ENCODE results near the gene CAPRIN1.

CAPRIN1 gene

GRCh38 chr11:34051349-34052035 is at the start of gene CAPRIN1:
Gene CAPRIN1, plus strand, starts transcription at chr11:34051731. Its CDS starts 690 bp downstream, at chr11:34052421.
- peak; percentile 89 for DNase-seq (ENCODE audit: low spot score)

GRCh38 chr11:34002420-34002819 is 49.1 kb upstream of the CAPRIN1 start:
- no peak for DNase-seq (ENCODE audit: low spot score)

DNA sequence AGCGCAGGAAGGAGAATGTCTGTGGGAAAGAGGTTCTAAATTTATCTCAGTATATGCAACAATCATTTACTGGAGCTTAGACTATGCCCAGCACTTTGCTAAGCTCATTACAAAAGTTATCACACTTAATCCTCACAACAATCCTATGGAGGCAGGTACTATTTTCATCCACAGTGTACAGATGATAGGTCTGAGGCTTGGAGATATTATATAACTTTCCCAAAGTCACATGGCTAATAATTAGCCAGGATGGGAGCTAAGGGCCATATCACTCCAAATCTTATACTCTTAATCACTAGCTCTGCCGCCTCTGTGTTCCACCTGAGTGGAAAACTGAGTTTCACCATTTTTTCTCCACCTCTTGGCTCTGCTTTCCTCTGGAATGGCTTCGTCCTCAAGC is 47.3 kb upstream of the CAPRIN1 start:
- DNase-seq (ENCODE audit: low spot score) = no peak

DNA sequence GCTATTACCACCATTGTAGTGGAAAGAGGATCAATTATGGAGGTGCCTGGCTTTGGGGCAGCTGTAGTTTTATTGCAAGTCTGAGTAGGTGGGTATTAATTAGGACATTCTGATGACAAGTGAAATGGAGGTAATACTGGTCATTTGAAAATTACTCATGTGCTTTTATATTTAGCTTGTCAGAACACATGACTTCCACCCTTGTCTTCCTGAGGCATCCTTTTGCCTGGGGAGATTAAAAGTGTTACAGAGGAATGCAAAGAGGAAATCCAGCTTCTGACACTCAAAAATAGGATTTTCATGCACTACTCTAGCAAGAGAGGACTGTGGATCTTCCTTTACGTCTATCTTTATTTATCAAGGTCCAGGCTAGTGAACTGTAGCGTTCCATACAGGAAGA is 44.7 kb upstream of the CAPRIN1 start:
- no peak for DNase-seq (ENCODE audit: low spot score)

DNA sequence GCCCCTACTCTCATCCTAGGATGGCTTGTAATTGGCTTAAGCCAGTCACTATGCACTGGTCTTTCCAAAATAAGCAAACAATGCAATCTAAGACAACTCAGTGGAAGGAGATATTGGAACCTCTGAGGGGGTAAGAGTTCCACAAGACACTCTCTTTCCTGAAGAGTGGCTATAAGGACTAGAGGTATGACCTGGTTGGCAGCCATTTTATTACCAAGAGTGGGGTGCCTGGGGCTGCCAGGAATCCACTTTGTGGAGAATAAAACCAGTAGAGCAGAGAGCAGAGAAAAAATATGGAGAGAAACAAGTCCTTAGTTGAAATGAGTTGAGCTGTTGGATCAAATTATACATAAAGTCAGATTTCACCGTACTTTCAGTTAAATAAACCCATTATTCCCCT is 38.8 kb upstream of the CAPRIN1 start:
- DNase-seq (ENCODE audit: low spot score) = no peak

DNA sequence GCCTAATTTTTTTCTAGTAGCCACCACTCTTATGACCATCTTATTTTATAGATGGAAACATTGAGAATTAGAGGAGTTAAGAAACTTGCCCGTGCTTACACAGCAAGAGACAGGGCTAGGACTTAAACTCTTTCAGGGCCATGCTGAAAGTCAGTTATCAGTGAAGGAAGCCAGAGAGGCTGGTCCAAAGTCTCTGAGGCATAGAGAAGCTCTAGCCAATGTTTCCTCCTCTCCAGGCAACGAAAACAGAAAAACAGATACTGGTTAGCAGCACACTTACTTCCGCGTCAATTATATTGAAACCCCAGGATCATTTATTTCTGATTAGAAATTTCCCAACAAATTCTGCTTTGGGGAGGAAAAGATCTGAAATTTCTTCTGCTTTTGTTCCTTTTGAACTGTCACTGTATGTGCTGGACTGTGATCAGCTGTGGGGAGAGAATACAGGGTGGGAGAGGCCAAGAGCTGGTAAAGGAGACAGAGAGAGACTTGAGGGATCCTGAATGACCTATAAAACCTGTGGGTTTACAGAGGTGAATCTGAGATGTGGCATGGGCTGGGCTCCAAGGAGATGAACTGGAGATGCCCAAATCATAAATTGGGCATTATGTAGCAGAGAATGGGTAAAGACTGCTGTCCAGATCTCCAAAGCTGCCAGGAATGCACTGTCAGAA is 37.5 kb upstream of the CAPRIN1 start:
- no peak for DNase-seq (ENCODE audit: low spot score)

GRCh38 chr11:34021977-34022735 is 29.4 kb upstream of the CAPRIN1 start:
- no peak for DNase-seq (ENCODE audit: low spot score)

GRCh38 chr11:34026432-34026831 is 25.1 kb upstream of the CAPRIN1 start:
- DNase-seq (ENCODE audit: low spot score) = no peak

GRCh38 chr11:34027516-34028408 is 23.8 kb upstream of the CAPRIN1 start:
- no peak for DNase-seq (ENCODE audit: low spot score)

- no peak for DNase-seq (ENCODE audit: low spot score)
Observed at GRCh38 chr11:34028425-34028824, 23.1 kb upstream of the CAPRIN1 start.

GRCh38 chr11:34029176-34029575 is 22.4 kb upstream of the CAPRIN1 start:
- no peak for DNase-seq (ENCODE audit: low spot score)

GRCh38 chr11:34030382-34030781 is 21.1 kb upstream of the CAPRIN1 start:
- DNase-seq (ENCODE audit: low spot score) = no peak

DNA sequence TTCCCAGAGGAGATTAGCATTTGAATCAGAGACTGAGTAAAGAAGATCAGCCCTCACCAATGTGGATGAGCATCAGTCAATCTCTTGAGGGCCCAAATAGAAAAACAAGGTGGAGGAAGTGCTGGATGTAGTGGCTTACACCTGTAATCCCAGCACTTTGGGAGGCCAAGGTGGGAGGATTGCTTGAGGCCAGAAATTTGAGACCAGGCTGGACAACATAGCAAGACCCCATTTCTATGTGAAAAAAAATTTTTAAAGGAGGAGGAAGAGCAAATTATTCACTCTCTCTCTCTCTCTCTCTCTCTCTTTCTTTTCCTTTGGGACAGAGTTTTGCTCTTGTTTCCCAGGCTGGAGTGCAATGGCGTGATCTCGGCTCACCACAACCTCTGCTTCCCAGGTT is 18.1 kb upstream of the CAPRIN1 start:
- DNase-seq (ENCODE audit: low spot score) = no peak

- DNase-seq (ENCODE audit: low spot score) = no peak
Observed at GRCh38 chr11:34034053-34034452, 17.5 kb upstream of the CAPRIN1 start.

- DNase-seq (ENCODE audit: low spot score) = no peak
Observed at GRCh38 chr11:34036456-34036855, 15.1 kb upstream of the CAPRIN1 start.

DNA sequence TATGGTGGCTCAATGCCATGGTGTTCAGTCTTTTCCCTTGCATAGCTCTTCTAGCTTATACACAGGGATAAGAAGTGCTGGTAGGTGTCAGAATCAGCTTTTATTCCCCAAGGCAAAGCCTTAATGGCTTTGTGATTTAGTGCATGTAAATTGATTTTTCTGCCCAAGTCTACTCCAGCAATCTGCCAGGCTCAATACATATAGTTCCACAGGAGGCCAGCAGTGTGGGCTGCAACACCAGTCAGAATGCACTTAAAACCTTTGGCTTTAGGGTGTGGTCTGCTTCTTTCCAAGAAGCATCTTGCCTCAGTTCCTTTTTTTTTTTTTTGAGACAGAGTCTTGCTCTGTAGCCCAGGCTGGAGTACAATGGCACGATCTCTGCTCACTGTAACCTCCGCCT is 14.5 kb upstream of the CAPRIN1 start:
- no peak for DNase-seq (ENCODE audit: low spot score)

GRCh38 chr11:34040571-34040970 is 11.0 kb upstream of the CAPRIN1 start:
- DNase-seq (ENCODE audit: low spot score) = no peak

DNA sequence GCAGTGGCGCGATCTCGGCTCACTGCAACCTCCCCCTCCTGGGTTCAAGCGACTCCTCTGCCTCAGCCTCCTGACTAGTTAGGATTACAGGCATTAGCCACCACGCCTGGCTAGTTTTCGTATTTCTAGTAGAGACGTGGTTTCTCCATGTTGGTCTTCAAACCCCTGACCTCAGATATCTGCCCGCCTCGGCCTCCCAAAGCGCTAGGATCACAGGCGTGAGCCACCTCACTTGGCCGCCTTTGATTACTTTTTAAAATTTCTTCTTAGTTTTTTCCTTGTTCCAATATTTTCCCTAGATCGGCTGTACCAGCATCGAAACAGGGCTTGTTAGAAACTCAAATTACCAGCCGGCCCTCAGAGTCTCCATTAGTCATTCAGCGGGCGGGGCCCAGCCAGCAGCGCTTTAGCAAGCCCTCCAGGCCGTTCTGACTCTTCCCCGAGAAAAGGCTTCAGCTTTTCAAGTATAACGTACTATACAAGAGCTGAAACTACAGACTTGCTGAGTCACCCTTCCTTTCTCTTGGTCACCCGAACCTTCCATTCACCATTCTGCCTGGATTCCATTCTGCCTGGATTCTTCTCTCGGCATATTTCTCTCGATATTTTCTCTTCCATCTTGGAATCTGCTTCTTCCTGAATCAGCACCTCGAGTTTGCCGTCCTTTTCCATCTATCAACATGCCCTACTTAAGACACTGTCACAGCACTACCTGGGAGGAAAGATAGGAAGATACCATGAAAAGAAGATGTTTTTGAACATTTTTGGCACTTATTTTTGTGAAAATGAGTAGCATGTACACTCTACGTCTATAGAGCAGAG is 6.7 kb upstream of the CAPRIN1 start:
- DNase-seq (ENCODE audit: low spot score) = peak; percentile 22

DNA sequence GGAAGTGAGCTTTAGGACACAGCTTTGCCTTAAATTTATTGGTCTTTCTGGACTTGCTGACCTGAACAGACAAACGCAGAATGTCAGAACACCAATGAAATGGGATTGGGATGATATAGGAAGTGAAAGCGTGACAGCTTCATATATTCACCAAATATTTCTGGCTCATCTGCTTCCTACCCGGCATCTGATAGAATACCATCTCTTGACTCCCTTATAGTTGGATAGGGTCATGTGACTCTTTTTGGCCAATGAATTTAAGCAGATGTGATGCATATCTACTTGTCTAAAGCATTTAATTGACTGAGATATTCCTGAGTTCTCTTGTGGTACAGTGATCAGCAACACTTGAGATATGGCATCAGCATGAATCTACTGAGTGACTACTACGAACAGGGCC is 2.5 kb upstream of the CAPRIN1 start:
- DNase-seq (ENCODE audit: low spot score) = no peak

- peak; percentile 85 for DNase-seq (ENCODE audit: low spot score)
Observed at GRCh38 chr11:34050581-34051348, 766 bp upstream of the CAPRIN1 start.
